HG02981 (cell line): Measurements from ENCODE around the gene MNX1.
A peak's percentile ranks its signal among the peaks of the same experiment; 100 is the strongest.

ENCODE experiments used
- ATAC-seq: cut with Tn5 transposase; IDR thresholded peaks from one replicate; pipeline ENCODE4 v1.9.1; 2021; ENCODE audit warnings: mild to moderate bottlenecking, moderate library complexity; ENCODE audit not compliant: unreplicated experiment

Gene MNX1

GRCh38 chr7:157010588-157011332 is at the start of gene MNX1:
Gene MNX1, minus strand, starts transcription at chr7:157010663. Its CDS starts 313 bp downstream, at chr7:157010350.
- ATAC-seq = peak; percentile 73

GRCh38 chr7:157059534-157059933 is 49.1 kb upstream of the MNX1 start:
- ATAC-seq = no peak

- ATAC-seq = no peak
These were observed 48.2 kb upstream of the MNX1 start for GRCh38 chr7:157058701-157059100.

- ATAC-seq = no peak
These were observed 47.6 kb upstream of the MNX1 start for GRCh38 chr7:157058068-157058467.

- no peak for ATAC-seq
These were observed 46.8 kb upstream of the MNX1 start for GRCh38 chr7:157056957-157057902.

GRCh38 chr7:157056246-157056645 is 45.8 kb upstream of the MNX1 start:
- no peak for ATAC-seq

GRCh38 chr7:157054927-157055326 is 44.5 kb upstream of the MNX1 start:
- ATAC-seq = no peak

GRCh38 chr7:157053118-157053517 is 42.7 kb upstream of the MNX1 start:
- ATAC-seq = no peak

GRCh38 chr7:157047148-157047547 is 36.7 kb upstream of the MNX1 start:
- ATAC-seq = no peak

GRCh38 chr7:157046681-157047080 is 36.2 kb upstream of the MNX1 start:
- no peak for ATAC-seq

GRCh38 chr7:157044943-157045660 is 34.6 kb upstream of the MNX1 start:
- no peak for ATAC-seq

GRCh38 chr7:157044147-157044687 is 33.8 kb upstream of the MNX1 start:
- no peak for ATAC-seq

- ATAC-seq = no peak
These were observed 33.3 kb upstream of the MNX1 start for GRCh38 chr7:157043745-157044144.

GRCh38 chr7:157041514-157042277 is 31.2 kb upstream of the MNX1 start:
- ATAC-seq = no peak

GRCh38 chr7:157041004-157041403 is 30.5 kb upstream of the MNX1 start:
- no peak for ATAC-seq

GRCh38 chr7:157037635-157038034 is 27.2 kb upstream of the MNX1 start:
- ATAC-seq = no peak

- no peak for ATAC-seq
These were observed 26.6 kb upstream of the MNX1 start for GRCh38 chr7:157037028-157037427.

- ATAC-seq = no peak
These were observed 25.5 kb upstream of the MNX1 start for GRCh38 chr7:157035979-157036378.

- no peak for ATAC-seq
These were observed 24.8 kb upstream of the MNX1 start for GRCh38 chr7:157035302-157035701.
